ENCODE measurements around the gene WDR73. TPM values are rescaled to one million over a fixed set of nuclear protein-coding genes. Genes with fewer than 3 reads are reported as not detected.
"Not testable (repeated sequence)": the region's sequence is repeated elsewhere in the genome, so short reads cannot be mapped to it uniquely, and the experiment has no call there.

WDR73 gene
- total RNA-seq, 1 experiment from 2014 or later, result 53.1 TPM

- CTCF ChIA-PET, result interaction anchor here (0.8 to 1.5 kb wide), 6 partner anchors 8 to 237 kb away, joined by 3 to 4 read pairs (median 4); no protein-coding TSS in a partner anchor
- no peak for DNase-seq
- BruUV-seq (replicated peaks), result no TSS peak
- no peak for TF ChIP-seq CTCF (IDR thresholded peaks at IDR 0.05; ENCODE audit: unreplicated experiment)
- Mint-ChIP-seq H3K27me3 (ENCODE audit: unreplicated experiment) (no peaks in the 10 kb centered on the region), H3K9me3 (ENCODE audit: low read depth, unreplicated experiment) (no peaks in the 10 kb centered on the region), H3K27ac (ENCODE audit: unreplicated experiment) (peak overlapping the region; percentile 69), H3K4me1 (ENCODE audit: low read depth, unreplicated experiment) (peaks cover 28% of the 10 kb centered on the region), H3K36me3 (ENCODE audit: insufficient read depth, unreplicated experiment) (peaks cover 41% of the 10 kb centered on the region), H3K4me3 (ENCODE audit: low read depth, unreplicated experiment) (peak overlapping the region; percentile 31)
- intact Hi-C loops (cut with micrococcal nuclease; ENCODE audit: unreplicated experiment), result loop anchor here (2.0 to 5.0 kb wide), 2 partner anchors 37 to 55 kb away; no protein-coding TSS in a partner anchor
Measured at GRCh38 chr15:84697236-84697990, 43.3 kb upstream of the WDR73 start.

GRCh38 chr15:84696757-84697156, 42.7 kb upstream of the WDR73 start:
- Mint-ChIP-seq H3K36me3 (ENCODE audit: insufficient read depth, unreplicated experiment) (peaks cover 48% of the 10 kb centered on the region), H3K9me3 (ENCODE audit: low read depth, unreplicated experiment) (no peaks in the 10 kb centered on the region), H3K27ac (ENCODE audit: unreplicated experiment) (no peak overlapping the region), H3K27me3 (ENCODE audit: unreplicated experiment) (no peaks in the 10 kb centered on the region), H3K4me1 (ENCODE audit: low read depth, unreplicated experiment) (peaks cover 34% of the 10 kb centered on the region), H3K4me3 (ENCODE audit: low read depth, unreplicated experiment) (no peak overlapping the region)
- no peak for TF ChIP-seq CTCF (IDR thresholded peaks at IDR 0.05; ENCODE audit: unreplicated experiment)
- intact Hi-C loops (cut with micrococcal nuclease; ENCODE audit: unreplicated experiment), result loop anchor here (2.0 to 5.0 kb wide), 2 partner anchors 38 to 56 kb away; no protein-coding TSS in a partner anchor
- DNase-seq, result no peak
- BruUV-seq (replicated peaks), result no TSS peak
- CTCF ChIA-PET, result interaction anchor here (0.8 to 1.1 kb wide), 3 partner anchors 8 to 142 kb away, joined by 3 to 4 read pairs (median 4); no protein-coding TSS in a partner anchor

GRCh38 chr15:84690342-84690741, 36.3 kb upstream of the WDR73 start:
- no peak for TF ChIP-seq CTCF (IDR thresholded peaks at IDR 0.05; ENCODE audit: unreplicated experiment)
- CTCF ChIA-PET, result no interaction called here
- no TSS peak for BruUV-seq (replicated peaks)
- no peaks in the 10 kb centered on the region for H3K27me3 Mint-ChIP-seq (ENCODE audit: unreplicated experiment)
- DNase-seq, result no peak
- H3K36me3 Mint-ChIP-seq (ENCODE audit: insufficient read depth, unreplicated experiment), result peaks cover 66% of the 10 kb centered on the region
- peak overlapping the region; percentile 25 for H3K27ac Mint-ChIP-seq (ENCODE audit: unreplicated experiment)
- H3K4me3 Mint-ChIP-seq (ENCODE audit: low read depth, unreplicated experiment), result no peak overlapping the region
- H3K4me1 Mint-ChIP-seq (ENCODE audit: low read depth, unreplicated experiment), result peaks cover 14% of the 10 kb centered on the region
- intact Hi-C loops (cut with micrococcal nuclease; ENCODE audit: unreplicated experiment), result no loop called here
- H3K9me3 Mint-ChIP-seq (ENCODE audit: low read depth, unreplicated experiment), result no peaks in the 10 kb centered on the region

- CTCF ChIA-PET, result interaction anchor here (0.7 kb wide), 1 partner anchor 9 kb away, joined by 3 read pairs; no protein-coding TSS in a partner anchor
- no TSS peak for BruUV-seq (replicated peaks)
- DNase-seq, result no peak
- H3K4me3 Mint-ChIP-seq (ENCODE audit: low read depth, unreplicated experiment), result no peak overlapping the region
- intact Hi-C loops (cut with micrococcal nuclease; ENCODE audit: unreplicated experiment), result no loop called here
- peaks cover 71% of the 10 kb centered on the region for H3K36me3 Mint-ChIP-seq (ENCODE audit: insufficient read depth, unreplicated experiment)
- no peaks in the 10 kb centered on the region for H3K27me3 Mint-ChIP-seq (ENCODE audit: unreplicated experiment)
- TF ChIP-seq CTCF (IDR thresholded peaks at IDR 0.05; ENCODE audit: unreplicated experiment), result no peak
- H3K27ac Mint-ChIP-seq (ENCODE audit: unreplicated experiment), result peak overlapping the region; percentile 25
- peaks cover 14% of the 10 kb centered on the region for H3K4me1 Mint-ChIP-seq (ENCODE audit: low read depth, unreplicated experiment)
- H3K9me3 Mint-ChIP-seq (ENCODE audit: low read depth, unreplicated experiment), result no peaks in the 10 kb centered on the region
Measured at GRCh38 chr15:84689858-84690257, 35.8 kb upstream of the WDR73 start.

- peaks cover 49% of the 10 kb centered on the region for H3K36me3 Mint-ChIP-seq (ENCODE audit: insufficient read depth, unreplicated experiment)
- BruUV-seq (replicated peaks); H3K27me3 Mint-ChIP-seq (ENCODE audit: unreplicated experiment); H3K4me3 Mint-ChIP-seq (ENCODE audit: low read depth, unreplicated experiment); H3K4me1 Mint-ChIP-seq (ENCODE audit: low read depth, unreplicated experiment); DNase-seq; H3K27ac Mint-ChIP-seq (ENCODE audit: unreplicated experiment); H3K9me3 Mint-ChIP-seq (ENCODE audit: low read depth, unreplicated experiment); CTCF ChIA-PET; intact Hi-C loops (cut with micrococcal nuclease; ENCODE audit: unreplicated experiment): not testable (repeated sequence)
Measured at GRCh38 chr15:84686446-84686845, 32.4 kb upstream of the WDR73 start.

Measured in Calu3 (cell line).